ENCODE measurements around the gene NDC1.

DNA sequence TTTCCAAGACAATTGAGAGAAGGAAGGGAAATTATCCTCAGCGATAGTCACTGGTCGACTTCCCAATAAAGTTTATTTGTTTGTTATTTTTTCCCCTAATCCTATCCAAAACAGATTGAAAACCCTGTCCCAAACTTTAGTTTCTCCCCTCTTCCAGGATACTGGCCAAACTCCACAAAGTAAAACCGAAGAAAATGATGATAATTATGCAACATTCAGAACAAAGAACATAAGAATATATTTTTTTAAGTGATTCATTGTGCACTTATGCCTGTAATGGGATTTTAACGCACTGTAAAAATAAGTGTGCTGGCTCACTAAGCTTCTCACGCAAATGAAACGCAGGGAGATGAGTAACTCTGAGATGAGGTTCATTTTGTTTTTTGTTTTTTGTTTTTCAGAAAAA, 105.2 kb downstream of the NDC1 start:
- TF ChIP-seq, protein P1, sequence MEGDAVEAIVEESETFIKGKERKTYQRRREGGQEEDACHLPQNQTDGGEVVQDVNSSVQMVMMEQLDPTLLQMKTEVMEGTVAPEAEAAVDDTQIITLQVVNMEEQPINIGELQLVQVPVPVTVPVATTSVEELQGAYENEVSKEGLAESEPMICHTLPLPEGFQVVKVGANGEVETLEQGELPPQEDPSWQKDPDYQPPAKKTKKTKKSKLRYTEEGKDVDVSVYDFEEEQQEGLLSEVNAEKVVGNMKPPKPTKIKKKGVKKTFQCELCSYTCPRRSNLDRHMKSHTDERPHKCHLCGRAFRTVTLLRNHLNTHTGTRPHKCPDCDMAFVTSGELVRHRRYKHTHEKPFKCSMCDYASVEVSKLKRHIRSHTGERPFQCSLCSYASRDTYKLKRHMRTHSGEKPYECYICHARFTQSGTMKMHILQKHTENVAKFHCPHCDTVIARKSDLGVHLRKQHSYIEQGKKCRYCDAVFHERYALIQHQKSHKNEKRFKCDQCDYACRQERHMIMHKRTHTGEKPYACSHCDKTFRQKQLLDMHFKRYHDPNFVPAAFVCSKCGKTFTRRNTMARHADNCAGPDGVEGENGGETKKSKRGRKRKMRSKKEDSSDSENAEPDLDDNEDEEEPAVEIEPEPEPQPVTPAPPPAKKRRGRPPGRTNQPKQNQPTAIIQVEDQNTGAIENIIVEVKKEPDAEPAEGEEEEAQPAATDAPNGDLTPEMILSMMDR (IDR thresholded peaks at IDR 0.05) = no peak
- TF ChIP-seq ZFX (IDR thresholded peaks at IDR 0.05; ENCODE audit: borderline replicate concordance) = no peak
